Gastroesophageal sphincter (tissue), 4 donors: ENCODE data around the gene RNASEH2B. TPM values are rescaled to one million over a fixed set of nuclear protein-coding genes. Genes with fewer than 3 reads are reported as not detected.

Experiments used
- ATAC-seq: fragments of 150-250 bp; one replicate; pipeline ENCODE4 v1.9.1; 2016; ENCODE audit warnings: mild to moderate bottlenecking, moderate library complexity
- H3K27ac ChIP-seq, 4 donors: fragments of 200-600 bp; sonication (generic) in 3 of 4; 1 replicate in 3 of 4; 2 replicates in 1 of 4; pipeline ENCODE4 v1.5.1; 2016 to 2019
- H3K27me3 ChIP-seq: fragments of 200-600 bp; sonication (generic); one replicate; pipeline ENCODE4 v1.5.1; 2019
- H3K36me3 ChIP-seq, 2 donors: fragments of 200-600 bp; sonication (generic); one replicate each; pipeline ENCODE4 v1.5.1; 2019; ENCODE audit warnings: control low read depth in 1 of 2
- H3K4me1 ChIP-seq, 3 donors: fragments of 200-600 bp; sonication (generic); 1 replicate in 2 of 3; 2 replicates in 1 of 3; pipeline ENCODE4 v1.5.1; 2016 to 2019; ENCODE audit warnings: control low read depth in 2 of 3
- H3K4me3 ChIP-seq, 2 donors: fragments of 200-600 bp; sonication (generic); one replicate each; pipeline ENCODE4 v1.5.1; 2019; ENCODE audit warnings: mild to moderate bottlenecking in 1 of 2, moderate library complexity in 1 of 2
- H3K9me3 ChIP-seq, 3 donors: fragments of 200-600 bp; sonication (generic); one replicate each; pipeline ENCODE4 v1.5.1; 2017 to 2019; ENCODE audit warnings: control low read depth in 2 of 3
- EP300 ChIP-seq: sonication (generic); formaldehyde crosslinking; IDR thresholded peaks from one replicate; pipeline ENCODE4 v1.6.1; 2017; ENCODE audit warnings: antibody characterized with exemption, mild to moderate bottlenecking
- POLR2A ChIP-seq, 2 donors: fragments of 450-650 bp; IDR thresholded peaks; one replicate each; pipeline ENCODE4 v1.6.1; 2017; ENCODE audit warnings: antibody characterized with exemption in 2 of 2, mild to moderate bottlenecking in 2 of 2, moderate library complexity in 1 of 2
- POLR2AphosphoS5 ChIP-seq: sonication (generic); formaldehyde crosslinking; IDR thresholded peaks from one replicate; pipeline ENCODE4 v1.6.1; 2017; ENCODE audit warnings: antibody characterized with exemption
- WGBS, 2 donors: methylation state at CpG; one replicate each; pipeline ENCODE4 v1.1.5; 2018; ENCODE audit warnings: low coverage in 1 of 2; 5-methylcytosine and 5-hydroxymethylcytosine counted together
- total RNA-seq, 4 donors: library from RNA; depleted of rRNA; stranded (reverse); fragments of >200 nt; gene quantifications; one replicate each; pipeline ENCODE4 v1.1.0, GENCODE V29; 2016
- TF ChIP-seq, protein P1 (sequence below), 4 experiments: fragments of 200-600 bp in 2 of 4; fragments of 450-650 bp in 2 of 4; sonication (generic) in 1 of 4; IDR thresholded peaks; one replicate each; pipeline ENCODE4 v1.5.1; 2017 to 2019; ENCODE audit warnings: antibody characterized with exemption in 4 of 4, mild to moderate bottlenecking in 2 of 4, moderate library complexity in 2 of 4

RNASEH2B gene
- total RNA-seq, 4 donors from 2014 or later = 31.6 to 76.5 (median 51.6) TPM

DNA sequence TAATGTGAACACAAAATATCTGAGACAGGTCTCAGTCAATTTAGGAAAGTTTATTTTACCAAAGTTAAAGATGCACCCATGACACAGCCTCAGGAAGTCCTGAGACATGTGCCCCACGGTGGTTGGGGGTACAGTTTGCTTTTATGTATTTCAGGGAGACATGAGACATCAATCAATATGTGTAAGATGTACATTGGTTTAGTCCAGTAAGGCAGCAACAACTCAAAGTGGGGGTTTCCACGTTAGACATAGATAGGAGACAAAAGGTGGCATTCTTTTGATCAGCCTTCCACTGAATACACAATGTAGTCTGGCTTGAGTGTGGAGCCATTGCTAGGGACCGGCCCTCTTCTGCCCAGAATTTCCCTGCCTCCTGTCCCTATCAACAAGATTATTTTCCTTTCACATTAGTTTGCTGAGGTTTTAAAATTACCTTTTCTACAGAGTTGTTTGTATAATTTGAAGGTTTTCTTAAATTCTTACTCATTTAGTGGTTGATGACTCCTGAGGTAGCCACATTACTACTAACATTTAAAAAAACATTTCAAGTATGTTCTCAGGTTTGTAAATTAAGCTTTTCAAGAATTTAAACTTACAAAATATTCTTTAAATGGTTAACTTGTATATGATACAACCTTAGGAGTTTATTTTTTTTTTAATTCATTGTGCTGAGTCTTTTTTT, 33.2 kb downstream of the RNASEH2B start:
- TF ChIP-seq EP300 (no peak), POLR2AphosphoS5 (no peak)
- TF ChIP-seq, protein P1, sequence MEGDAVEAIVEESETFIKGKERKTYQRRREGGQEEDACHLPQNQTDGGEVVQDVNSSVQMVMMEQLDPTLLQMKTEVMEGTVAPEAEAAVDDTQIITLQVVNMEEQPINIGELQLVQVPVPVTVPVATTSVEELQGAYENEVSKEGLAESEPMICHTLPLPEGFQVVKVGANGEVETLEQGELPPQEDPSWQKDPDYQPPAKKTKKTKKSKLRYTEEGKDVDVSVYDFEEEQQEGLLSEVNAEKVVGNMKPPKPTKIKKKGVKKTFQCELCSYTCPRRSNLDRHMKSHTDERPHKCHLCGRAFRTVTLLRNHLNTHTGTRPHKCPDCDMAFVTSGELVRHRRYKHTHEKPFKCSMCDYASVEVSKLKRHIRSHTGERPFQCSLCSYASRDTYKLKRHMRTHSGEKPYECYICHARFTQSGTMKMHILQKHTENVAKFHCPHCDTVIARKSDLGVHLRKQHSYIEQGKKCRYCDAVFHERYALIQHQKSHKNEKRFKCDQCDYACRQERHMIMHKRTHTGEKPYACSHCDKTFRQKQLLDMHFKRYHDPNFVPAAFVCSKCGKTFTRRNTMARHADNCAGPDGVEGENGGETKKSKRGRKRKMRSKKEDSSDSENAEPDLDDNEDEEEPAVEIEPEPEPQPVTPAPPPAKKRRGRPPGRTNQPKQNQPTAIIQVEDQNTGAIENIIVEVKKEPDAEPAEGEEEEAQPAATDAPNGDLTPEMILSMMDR (IDR thresholded peaks at IDR 0.05) = no peak
- Histone ChIP-seq H3K27me3 (no peaks in the 10 kb centered on the region), H3K4me1 (no peaks in the 10 kb centered on the region), H3K36me3 (peaks cover 0 to 38% of the 10 kb centered on the region in 2 donors), H3K27ac (no peak overlapping the region), H3K4me3 (no peak overlapping the region), H3K9me3 (no peaks in the 10 kb centered on the region)
- no peak for ATAC-seq
- 69 to 76% methylated on average over 3 of the region's 3 CpGs for WGBS, 2 donors

DNA sequence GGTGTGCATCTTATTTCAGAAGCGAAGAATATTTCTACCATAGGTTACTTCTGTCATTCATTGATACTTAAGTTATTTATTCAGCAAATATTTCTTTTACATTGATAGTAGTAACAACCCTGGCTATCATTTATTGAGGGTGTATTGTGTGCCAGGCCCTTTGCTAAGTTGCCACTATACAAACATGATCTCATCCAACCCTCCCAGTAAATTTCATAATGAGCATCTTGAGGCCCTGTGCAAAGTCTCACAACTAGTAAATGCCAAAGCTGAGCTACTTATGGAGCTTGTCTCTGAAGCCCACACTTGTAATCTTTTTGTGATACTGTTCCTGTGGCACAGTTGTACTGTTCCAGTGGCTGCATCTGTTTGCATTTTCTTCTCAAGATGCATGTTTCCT, 36.1 kb downstream of the RNASEH2B start:
- peaks cover 0 to 19% (median under 1%) of the 10 kb centered on the region in 3 donors for H3K4me1 ChIP-seq
- no peak overlapping the region for H3K4me3 ChIP-seq
- H3K9me3 ChIP-seq = no peaks in the 10 kb centered on the region
- no peak for ATAC-seq
- WGBS, 2 donors = 91 to 100% methylated on average over 1 of the region's 1 CpG
- TF ChIP-seq EP300 (no peak), POLR2AphosphoS5 (no peak), POLR2A (IDR thresholded peaks at IDR 0.05) (no peak)
- TF ChIP-seq, protein P1 (IDR thresholded peaks at IDR 0.05) = no peak
- H3K36me3 ChIP-seq = peaks cover 0 to 33% of the 10 kb centered on the region in 2 donors
- H3K27ac ChIP-seq = no peak overlapping the region
- H3K27me3 ChIP-seq = no peaks in the 10 kb centered on the region

DNA sequence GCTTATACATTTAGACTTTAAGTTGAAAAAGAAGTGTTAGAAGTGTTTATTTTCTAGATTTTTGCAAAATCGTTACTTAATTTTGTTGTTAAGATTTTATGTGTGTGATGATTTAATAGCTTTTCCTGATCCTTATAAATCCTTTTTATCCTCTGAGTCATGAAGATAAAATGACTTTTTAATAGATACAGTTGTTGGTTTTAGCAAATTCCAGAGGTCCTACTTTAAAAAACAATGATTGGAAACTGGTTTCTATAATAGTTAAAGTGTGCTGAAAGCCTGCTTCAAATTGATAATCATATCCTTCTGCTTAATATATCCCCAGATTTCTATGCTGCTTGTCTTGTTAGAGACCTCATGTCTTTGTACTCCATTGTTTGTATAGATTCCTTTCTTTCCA, 39.0 kb downstream of the RNASEH2B start:
- Histone ChIP-seq H3K4me3 (no peak overlapping the region), H3K27me3 (no peaks in the 10 kb centered on the region), H3K27ac (no peak overlapping the region), H3K36me3 (peaks cover 0 to 21% of the 10 kb centered on the region in 2 donors), H3K4me1 (peaks cover 0 to 26% (median 3%) of the 10 kb centered on the region in 3 donors), H3K9me3 (no peaks in the 10 kb centered on the region)
- no peak for ATAC-seq
- 30 to 65% methylated on average over 1 of the region's 1 CpG for WGBS, 2 donors
- TF ChIP-seq POLR2AphosphoS5 (no peak), EP300 (no peak), POLR2A (IDR thresholded peaks at IDR 0.05) (no peak)
- TF ChIP-seq, protein P1 (IDR thresholded peaks at IDR 0.05) = no peak

DNA sequence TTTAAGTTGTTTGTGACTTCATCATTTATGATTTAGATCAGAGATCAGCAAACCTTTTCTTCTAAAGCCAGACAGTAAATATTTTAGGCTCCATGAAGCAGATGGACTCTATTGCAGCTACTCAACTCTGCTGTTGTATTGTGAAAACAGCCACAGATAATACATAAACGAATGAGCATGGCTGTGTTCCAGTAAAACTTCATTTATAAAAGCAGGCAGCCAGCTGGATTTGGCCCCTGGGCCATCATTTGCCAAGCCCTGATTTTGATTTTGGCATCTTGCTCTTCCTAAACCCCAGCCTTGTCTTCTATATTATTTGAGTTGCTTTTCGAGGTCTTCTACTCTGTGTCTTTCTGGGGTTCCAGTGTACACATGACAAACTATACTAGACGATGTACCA, 41.3 kb downstream of the RNASEH2B start:
- ATAC-seq = no peak
- H3K27ac ChIP-seq = no peak overlapping the region
- WGBS, 2 donors = 31 to 33% methylated on average over 3 of the region's 3 CpGs
- no peak overlapping the region for H3K4me3 ChIP-seq
- peaks cover 0 to 10% of the 10 kb centered on the region in 2 donors for H3K36me3 ChIP-seq
- peaks cover 0 to 26% (median 3%) of the 10 kb centered on the region in 3 donors for H3K4me1 ChIP-seq
- H3K9me3 ChIP-seq = no peaks in the 10 kb centered on the region
- TF ChIP-seq POLR2AphosphoS5 (no peak), POLR2A (IDR thresholded peaks at IDR 0.05) (no peak), EP300 (no peak)
- TF ChIP-seq, protein P1 (IDR thresholded peaks at IDR 0.05) = no peak
- H3K27me3 ChIP-seq = no peaks in the 10 kb centered on the region

DNA sequence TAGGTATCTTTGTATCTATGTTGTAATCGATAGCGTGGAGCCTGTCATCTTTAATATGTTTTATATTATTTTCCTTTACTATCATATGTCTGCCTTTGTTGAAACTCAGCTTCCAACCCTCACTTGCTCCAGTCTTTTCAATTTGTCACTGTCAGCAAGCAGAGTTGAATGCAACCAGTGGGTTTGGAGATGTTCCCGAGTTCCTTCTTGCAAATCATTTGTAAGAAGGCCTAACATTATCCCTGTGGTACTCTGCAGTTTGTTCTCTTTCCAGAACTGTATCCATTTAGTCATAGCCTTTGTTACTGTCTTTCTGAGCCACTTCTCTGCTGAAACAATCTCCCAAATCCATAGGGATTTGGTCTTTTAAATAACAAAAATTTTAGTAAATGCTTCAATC, 41.8 kb downstream of the RNASEH2B start:
- Histone ChIP-seq H3K4me3 (no peak overlapping the region), H3K36me3 (peaks cover 0 to 5% of the 10 kb centered on the region in 2 donors), H3K27ac (no peak overlapping the region), H3K9me3 (no peaks in the 10 kb centered on the region), H3K27me3 (no peaks in the 10 kb centered on the region), H3K4me1 (peaks cover 0 to 26% (median 3%) of the 10 kb centered on the region in 3 donors)
- TF ChIP-seq POLR2A (IDR thresholded peaks at IDR 0.05) = no peak
- TF ChIP-seq, protein P1 (IDR thresholded peaks at IDR 0.05) = no peak
- no peak for TF ChIP-seq EP300
- TF ChIP-seq POLR2AphosphoS5 = no peak
- 46 to 51% methylated on average over 3 of the region's 3 CpGs for WGBS, 2 donors
- ATAC-seq = no peak
